ENCODE results near the gene LIN54. TPM values are rescaled to one million over a fixed set of nuclear protein-coding genes. Genes with fewer than 3 reads are reported as not detected.

LIN54 gene
- total and polyA plus RNA-seq, 10 donors, result 2.0 to 15.3 (median 12.5) TPM

DNA sequence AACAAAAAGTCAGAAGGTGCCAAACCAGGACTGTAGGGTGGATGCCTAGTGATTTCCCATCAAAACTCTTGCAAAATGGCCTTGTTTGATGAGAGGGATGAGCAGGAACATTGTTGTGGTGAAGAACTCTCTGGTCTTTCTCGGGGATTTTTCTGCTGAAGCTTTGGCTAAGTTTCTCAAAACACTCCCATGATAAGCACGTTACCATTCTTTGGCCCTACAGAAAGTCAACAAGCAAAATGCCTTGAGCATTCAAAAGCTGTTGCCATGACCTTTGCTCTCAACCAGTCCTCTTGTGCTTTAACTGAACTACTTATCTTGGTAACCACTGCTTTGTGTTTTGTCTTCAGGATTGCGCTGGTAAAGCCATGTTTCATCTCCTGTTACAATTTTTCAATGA, 116.7 kb downstream of the LIN54 start:
- TF ChIP-seq POLR2A (IDR thresholded peaks at IDR 0.05) (no peak), POLR2AphosphoS5 (IDR thresholded peaks at IDR 0.05) (no peak), CTCF (IDR thresholded peaks at IDR 0.05 in 8 of 11, conservative IDR thresholded peaks at IDR 0.05 in 3 of 11) (no peak)
- Histone ChIP-seq H3K9me3 (no peaks in the 10 kb centered on the region), H3K27me3 (replicated peaks in 1 of 7) (no peaks in the 10 kb centered on the region), H3K36me3 (peaks cover 0 to 53% (median 20%) of the 10 kb centered on the region in 6 donors), H3K27ac (no peak overlapping the region), H3K4me3 (no peak overlapping the region), H3K4me1 (peaks cover 28 to 59% (median 44%) of the 10 kb centered on the region in 6 donors)
- intact Hi-C loops (cut with DNase I; ENCODE audit: low total_unique reads), result no loop called here
- DNase-seq, result no peak
- WGBS, 5 donors, result 86 to 94% (median 92%) methylated on average over 3 of the region's 3 CpGs

- WGBS, 5 donors, result 71 to 87% (median 86%) methylated on average over 1 of the region's 1 CpG
- H3K4me1 ChIP-seq, result peaks cover 16 to 57% (median 37%) of the 10 kb centered on the region in 6 donors
- no peaks in the 10 kb centered on the region for H3K27me3 ChIP-seq (replicated peaks in 1 of 7)
- H3K27ac ChIP-seq, result peak overlapping the region in 2 of 8 donors; percentile 96 to 98
- H3K36me3 ChIP-seq, result peaks cover 0 to 49% (median 18%) of the 10 kb centered on the region in 6 donors
- intact Hi-C loops (cut with DNase I; ENCODE audit: low total_unique reads), result no loop called here
- TF ChIP-seq POLR2AphosphoS5 (IDR thresholded peaks at IDR 0.05) (no peak), CTCF (IDR thresholded peaks at IDR 0.05 in 8 of 11, conservative IDR thresholded peaks at IDR 0.05 in 3 of 11) (no peak), POLR2A (IDR thresholded peaks at IDR 0.05) (no peak)
- no peak overlapping the region for H3K4me3 ChIP-seq
- H3K9me3 ChIP-seq, result no peaks in the 10 kb centered on the region
- no peak for DNase-seq
These were observed 118.2 kb downstream of the LIN54 start for GRCh38 chr4:82892467-82892802.

- WGBS, 5 donors, result 32 to 44% (median 39%) methylated on average over 7 of the region's 7 CpGs
- Histone ChIP-seq H3K27me3 (replicated peaks in 1 of 7) (no peaks in the 10 kb centered on the region), H3K4me1 (peaks cover 17 to 57% (median 35%) of the 10 kb centered on the region in 6 donors), H3K27ac (peak overlapping the region; percentile 88 to 98 (median 97)), H3K4me3 (peak overlapping the region; percentile 59 to 79 (median 67)), H3K9me3 (no peaks in the 10 kb centered on the region), H3K36me3 (peaks cover 0 to 43% (median 16%) of the 10 kb centered on the region in 6 donors)
- intact Hi-C loops (cut with DNase I; ENCODE audit: low total_unique reads), result no loop called here
- no peak for TF ChIP-seq POLR2AphosphoS5 (IDR thresholded peaks at IDR 0.05)
- TF ChIP-seq POLR2A (IDR thresholded peaks at IDR 0.05), result no peak
- no peak for TF ChIP-seq CTCF (IDR thresholded peaks at IDR 0.05 in 8 of 11, conservative IDR thresholded peaks at IDR 0.05 in 3 of 11)
- DNase-seq, result no peak
These were observed 118.7 kb downstream of the LIN54 start for GRCh38 chr4:82891707-82892466.

- TF ChIP-seq POLR2A (IDR thresholded peaks at IDR 0.05), result peak; percentile 51 to 85 (median 82)
- peak in 3 of 11 experiments; percentile 21 to 39 (median 29) for TF ChIP-seq CTCF (IDR thresholded peaks at IDR 0.05 in 8 of 11, conservative IDR thresholded peaks at IDR 0.05 in 3 of 11)
- TF ChIP-seq POLR2AphosphoS5 (IDR thresholded peaks at IDR 0.05), result peak; percentile 98 to 100 (median 99)
- intact Hi-C loops (cut with DNase I; ENCODE audit: low total_unique reads), result no loop called here
- no peaks in the 10 kb centered on the region for H3K27me3 ChIP-seq (replicated peaks in 1 of 7)
- H3K4me1 ChIP-seq, result peaks cover 17 to 57% (median 38%) of the 10 kb centered on the region in 6 donors
- H3K9me3 ChIP-seq, result no peaks in the 10 kb centered on the region
- H3K4me3 ChIP-seq, result peak within 1 kb of the TSS; percentile 59 to 79 (median 67)
- H3K36me3 ChIP-seq, result peaks cover 0 to 36% (median 13%) of the 10 kb centered on the region in 6 donors
- DNase-seq, result peak; percentile 100
- 0 to 1% (median 0%) methylated on average over 60 to 71 of the region's 71 CpGs for WGBS, 5 donors
- H3K27ac ChIP-seq, result peak within 1 kb of the TSS; percentile 88 to 98 (median 97)
These were observed 119.5 kb downstream of the LIN54 start, which contains the start of gene SEC31A for GRCh38 chr4:82890901-82891706. Gene SEC31A (minus strand): TSS chr4:82891153. CDS start chr4:82881936, 9,217 bp downstream.

Data from spleen (tissue), 11 donors.